ENCODE measurements around the gene FAM240A.
"Not testable (repeated sequence)": the region's sequence is repeated elsewhere in the genome, so short reads cannot be mapped to it uniquely, and the experiment has no call there.

The FAM240A gene

DNA sequence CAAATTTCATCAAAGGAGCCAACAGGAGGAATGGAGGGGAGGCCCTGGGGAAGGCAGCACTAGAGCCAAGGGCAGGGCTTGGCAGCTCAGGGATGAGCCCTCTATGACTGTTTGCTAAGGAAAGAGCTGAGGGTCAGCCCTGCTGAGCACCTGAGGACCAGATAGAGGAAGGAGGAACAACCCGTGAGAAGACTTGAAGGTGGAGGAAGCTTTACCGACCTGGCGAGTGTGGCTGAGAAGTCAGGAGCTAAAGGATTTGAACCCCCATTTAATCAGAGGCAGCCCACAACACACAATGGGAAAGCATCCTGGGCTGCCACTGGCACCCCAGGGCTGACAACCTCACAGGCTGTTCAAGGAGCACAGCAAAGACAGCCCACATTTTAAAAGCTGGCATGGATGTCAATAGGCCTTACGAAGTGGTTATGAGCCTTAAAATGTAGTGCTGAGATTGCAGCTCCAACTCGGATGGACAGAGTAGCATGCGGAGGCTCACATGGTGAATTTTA is 25.5 kb upstream of the FAM240A start:
- DNase-seq (ENCODE audit: low read depth) = no peak

DNA sequence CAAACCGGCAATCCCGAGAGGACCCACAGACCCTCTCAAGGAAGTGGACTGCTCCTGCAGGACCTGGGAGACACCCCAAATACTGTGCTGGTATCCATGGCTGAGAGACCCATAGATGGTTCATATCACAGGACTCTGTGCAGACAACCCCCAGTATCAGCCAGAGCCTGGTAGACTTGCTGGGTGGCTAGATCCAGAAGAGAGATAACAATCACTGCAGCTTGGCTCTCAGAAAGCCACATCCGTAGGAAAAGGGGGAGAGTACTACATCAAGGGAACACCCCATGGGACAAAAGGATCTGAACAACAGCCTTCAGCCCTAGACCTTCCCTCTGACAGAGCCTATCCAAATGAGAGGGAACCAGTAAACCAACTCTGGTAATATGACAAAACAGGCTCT is 25.1 kb upstream of the FAM240A start:
- DNase-seq (ENCODE audit: low read depth) = not testable (repeated sequence)

DNA sequence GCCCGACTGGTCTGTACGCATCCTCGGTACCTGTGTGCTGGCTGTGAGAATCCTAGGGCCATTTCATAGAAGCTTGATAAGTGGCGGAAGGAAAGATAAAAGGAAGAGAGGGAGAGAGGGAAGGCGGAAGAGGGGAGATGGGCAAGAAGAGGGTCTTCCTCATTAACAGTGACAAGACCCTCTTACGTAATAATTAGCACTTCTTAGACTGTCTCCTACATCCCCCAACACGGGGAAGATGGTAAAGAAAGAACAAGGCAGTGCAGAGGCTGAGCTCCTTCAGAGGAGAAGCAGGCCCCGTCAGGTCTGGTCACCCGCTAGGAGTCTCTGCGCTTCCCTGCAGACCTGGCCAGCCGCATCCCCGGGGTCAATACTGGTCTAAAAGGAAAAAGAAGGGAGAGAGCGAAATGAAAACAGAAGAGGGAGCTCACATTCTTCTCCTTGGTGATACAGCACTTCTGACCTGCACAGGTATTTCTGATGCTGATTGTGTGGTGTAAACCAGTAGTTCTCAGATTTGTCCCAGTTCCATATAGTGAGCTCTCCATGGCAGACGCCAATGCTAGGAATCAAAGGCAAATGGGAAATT is 19.0 kb upstream of the FAM240A start:
- no peak for DNase-seq (ENCODE audit: low read depth)

DNA sequence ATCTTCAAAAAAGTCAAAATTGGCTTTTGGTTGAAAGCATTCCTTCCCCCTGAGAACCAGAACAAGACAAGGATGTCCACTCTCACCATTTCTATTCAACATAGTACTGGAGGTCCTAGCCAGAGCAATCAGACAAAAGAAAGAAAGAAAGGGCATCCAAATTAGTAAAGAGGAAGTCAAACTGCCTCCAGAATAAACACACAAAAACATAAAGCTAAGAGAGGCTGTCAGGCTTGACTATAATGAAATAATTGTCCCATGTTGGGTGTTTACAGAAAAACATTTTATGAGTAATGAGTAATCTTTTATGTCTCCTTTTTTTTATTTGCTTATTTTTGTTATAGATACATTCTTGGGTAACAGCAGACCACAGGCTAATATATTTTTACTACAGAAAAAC is 18.3 kb upstream of the FAM240A start:
- DNase-seq (ENCODE audit: low read depth) = no peak

DNA sequence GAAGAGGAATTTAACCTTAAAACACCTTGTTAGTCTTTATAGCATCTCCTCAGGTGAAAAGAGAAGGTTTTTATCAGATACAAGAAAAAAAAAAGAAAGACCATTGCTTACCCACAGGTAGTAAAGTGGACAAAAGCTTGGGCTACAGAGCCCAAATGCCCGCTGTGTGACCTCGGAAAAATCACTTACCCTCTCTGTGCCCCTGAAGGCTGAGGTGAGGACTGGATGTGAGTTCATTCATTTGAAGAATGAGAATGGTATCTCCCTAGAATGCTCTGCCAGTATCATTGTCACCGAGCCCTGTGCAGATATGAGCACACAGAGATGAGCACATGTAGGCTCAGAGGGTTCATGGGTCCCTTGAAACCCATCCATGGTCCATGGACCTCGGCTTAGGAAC is 17.6 kb upstream of the FAM240A start:
- no peak for DNase-seq (ENCODE audit: low read depth)

DNA sequence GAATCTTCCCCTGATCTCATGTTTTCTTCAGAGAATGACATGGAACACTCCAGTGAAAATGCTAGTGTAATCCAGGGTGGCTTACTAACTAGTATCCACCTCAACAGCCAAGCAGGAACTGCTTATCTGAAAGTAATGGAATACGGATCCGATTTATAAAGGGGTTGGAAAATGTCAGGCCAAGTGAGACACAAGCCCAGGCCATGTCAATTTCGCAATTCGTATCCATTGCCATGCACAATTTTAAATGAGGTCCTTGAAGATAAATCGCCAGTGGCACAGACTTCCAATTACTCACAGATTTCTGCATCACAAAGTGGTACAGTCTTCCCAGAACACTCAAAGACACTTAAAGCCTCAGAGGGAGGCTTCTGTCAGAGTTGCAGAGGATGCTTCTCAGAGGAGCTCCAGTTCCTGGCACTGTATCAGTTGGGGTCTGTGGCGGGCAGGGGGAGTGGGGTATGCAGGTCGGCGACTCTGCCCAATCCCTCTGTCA is 16.5 kb upstream of the FAM240A start:
- DNase-seq (ENCODE audit: low read depth) = no peak

DNA sequence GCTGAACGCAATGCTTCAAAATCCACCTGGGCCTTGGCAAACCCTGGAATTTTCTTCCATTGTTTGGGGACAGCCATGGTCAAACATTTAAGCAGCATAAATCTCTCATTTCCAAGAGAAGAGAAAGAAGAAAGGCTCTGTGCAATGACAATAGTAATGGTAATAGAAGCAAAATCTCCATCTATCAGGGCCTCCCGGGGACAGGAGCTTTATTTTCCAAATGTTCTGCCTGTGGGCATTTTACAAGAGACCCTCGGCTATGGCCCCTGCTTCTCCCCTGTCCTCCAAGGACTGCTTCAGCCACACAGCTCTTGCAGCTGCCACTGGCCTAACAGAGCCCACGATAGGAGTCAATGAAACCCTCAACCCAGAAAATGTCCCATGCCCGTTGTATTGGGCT is 12.7 kb upstream of the FAM240A start:
- DNase-seq (ENCODE audit: low read depth) = no peak

DNA sequence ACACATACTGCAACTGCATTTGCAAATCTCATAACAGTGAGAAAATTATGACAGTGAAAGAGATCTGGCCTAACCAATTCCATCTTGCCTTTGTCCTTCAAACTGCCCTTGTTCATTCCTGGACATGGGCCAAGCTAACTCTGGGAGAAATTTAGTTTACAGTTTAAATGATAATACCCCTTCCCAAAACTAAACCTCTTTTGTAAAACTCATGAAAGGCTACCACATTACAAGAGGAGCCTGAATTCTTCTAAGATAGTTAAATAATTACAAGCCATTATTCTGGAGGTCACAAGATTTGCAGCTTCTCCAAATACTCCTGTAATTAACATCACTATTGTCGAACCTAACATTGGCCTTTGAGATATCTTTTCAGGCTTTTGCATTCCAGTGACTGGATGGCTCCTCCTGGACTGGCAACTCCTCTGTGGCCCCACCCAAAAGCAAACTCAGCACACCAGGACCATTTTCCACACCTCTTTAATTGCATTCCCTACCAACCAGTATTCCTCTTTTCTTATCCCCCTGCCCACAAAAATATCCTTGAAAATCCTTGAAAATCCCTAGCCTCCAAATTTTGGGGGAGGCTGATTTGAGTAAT is 8.8 kb upstream of the FAM240A start:
- no peak for DNase-seq (ENCODE audit: low read depth)

DNA sequence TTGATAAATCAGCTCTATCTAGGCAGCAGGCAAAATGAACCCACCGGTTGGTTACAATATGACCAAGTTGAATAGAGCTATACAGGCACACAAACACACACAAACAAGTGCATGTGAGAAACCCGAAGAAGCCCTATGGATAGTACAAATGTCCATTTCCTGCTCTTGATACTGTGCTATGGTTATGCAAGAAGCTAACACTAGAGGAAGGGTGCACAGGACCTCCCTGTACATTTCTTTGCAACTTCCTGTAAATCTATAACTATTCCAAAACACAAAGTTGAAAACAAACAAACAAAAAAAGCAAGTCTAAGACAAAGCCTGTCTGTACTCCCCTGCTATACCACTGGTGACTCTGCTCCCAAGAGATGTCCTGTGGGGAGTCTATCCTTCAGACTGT is 8.2 kb upstream of the FAM240A start:
- DNase-seq (ENCODE audit: low read depth) = no peak

DNA sequence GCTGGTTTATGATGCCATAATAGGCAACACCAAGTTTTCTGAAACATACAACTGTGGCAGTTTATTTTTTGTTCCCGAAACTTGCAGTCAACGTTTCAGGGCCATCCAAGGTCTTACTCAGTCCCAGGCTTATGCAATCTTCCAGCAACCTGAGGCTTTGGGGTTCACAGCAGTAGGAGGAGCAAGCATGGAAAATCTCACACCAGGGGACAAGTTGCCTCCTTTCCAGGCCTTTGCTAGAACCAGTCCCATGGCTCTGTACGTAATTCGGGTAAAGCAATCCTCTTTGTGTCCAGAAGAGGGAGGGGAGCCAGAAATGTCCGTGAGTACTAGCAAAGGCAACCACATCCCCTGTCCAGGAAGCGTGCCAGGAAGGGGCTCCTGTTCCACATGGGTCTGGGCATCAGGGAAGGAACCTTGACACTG is 4.7 kb upstream of the FAM240A start:
- DNase-seq (ENCODE audit: low read depth) = peak; percentile 11

DNA sequence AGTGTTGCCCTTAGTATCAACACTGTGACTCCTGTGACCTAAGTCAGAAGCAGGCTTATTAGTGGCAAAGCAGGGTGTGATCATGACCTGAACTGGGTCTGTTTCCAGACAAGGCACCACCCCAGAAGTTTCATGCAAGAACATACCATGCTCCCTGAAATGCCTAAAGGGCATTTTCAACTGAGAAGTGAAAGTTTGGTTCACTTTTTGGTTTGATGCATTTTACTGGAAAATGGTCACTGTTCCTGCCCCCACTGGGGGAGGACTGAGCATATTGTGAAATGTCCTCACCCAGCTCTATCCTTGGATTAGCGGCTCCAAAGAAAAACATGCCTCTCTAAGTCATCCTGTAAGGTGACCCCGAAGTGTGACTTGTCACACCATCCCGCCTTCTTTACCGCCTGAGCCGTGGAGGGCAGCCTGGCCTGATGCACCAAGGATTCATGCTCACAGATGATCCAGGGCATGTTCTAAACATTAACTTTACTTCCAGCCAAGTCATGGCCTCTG is 3.1 kb upstream of the FAM240A start:
- DNase-seq (ENCODE audit: low read depth) = peak; percentile 4

DNA sequence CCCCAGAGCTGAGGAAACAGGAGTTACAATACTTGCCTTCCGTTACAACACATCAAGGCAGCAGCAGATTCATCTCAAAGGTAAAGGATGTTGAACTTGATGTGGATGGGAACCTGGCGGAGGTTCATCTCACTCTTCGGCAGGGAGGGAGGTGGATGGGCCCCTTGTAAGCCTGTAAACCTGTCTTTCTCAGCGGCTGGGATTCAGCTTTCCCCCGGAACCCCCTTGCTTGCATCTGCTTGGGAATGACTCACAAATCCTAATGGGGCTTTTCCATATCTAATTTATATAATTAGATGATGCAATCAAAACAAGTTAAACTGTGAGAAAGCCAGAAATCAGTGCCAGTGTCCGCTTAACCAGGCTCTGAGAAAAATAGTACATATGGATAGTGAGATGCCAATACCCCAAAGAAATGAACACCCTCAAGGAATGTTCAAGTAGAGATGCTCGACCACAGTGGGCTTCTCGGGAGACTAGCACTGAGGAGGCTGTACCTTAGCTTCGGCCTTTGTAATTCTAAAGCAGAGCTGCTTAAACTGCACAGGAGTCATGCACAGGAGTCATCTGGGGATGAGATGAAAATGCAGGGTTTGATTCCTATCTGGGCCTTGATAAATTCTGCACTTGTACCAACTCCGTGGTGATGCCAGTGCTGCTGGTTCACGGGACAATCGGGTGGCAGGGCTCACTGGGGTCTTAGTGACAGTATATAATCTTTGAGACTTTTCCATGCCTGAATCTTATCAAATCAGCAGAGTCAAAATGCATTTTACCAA is 2.2 kb upstream of the FAM240A start:
- no peak for DNase-seq (ENCODE audit: low read depth)

DNA sequence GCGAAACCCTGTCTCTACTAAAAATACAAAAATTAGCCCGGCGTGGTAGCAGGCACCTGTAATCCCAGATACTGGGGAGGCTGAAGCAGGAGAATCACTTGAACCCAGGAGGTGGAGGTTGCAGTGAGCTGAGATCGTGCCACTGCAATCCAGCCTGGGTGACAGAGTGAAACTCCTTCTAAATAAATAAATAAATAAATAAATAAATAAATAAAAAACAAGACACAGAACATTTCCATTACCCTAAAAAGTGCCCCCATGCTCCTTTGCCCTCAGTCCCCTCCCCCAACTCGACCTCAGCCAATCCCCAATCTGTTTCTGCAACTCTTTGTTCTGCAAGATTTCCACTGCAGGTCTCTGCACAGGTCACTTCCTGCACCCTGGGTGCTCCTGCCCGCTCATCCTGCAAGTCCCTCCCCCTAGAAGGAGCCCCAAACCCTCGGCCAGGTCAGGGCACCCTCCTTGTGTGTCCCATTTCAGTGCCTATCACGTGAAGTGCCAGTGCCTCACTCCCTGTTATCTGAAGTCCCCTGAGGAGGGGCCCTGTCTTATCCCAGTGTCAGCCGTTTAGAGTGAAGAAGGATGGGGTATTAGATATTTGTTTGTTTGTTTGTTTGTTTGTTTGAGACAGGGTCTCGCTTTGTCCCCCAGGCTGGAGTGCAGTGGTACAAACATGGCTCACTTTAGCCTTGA is 1.1 kb downstream of the FAM240A start:
- DNase-seq (ENCODE audit: low read depth) = no peak

DNA sequence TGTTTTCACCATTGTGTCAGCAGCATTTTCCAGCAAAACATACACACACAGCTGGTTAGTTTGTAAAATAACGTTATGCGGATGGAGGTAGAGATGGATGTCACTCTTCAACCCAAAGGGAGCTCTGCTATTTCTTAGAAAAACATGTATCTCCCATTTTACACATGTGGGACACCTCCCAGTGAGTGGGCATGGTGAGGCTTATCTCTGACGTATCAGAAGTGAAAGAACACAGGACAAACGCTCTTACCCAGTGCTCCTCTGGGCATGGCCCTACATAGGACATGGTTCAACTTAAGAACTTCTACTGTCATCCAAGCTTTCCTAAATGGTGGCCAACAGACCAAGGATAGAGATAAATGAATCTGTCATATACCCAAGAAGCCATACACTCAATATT is 2.1 kb downstream of the FAM240A start:
- no peak for DNase-seq (ENCODE audit: low read depth)

DNA sequence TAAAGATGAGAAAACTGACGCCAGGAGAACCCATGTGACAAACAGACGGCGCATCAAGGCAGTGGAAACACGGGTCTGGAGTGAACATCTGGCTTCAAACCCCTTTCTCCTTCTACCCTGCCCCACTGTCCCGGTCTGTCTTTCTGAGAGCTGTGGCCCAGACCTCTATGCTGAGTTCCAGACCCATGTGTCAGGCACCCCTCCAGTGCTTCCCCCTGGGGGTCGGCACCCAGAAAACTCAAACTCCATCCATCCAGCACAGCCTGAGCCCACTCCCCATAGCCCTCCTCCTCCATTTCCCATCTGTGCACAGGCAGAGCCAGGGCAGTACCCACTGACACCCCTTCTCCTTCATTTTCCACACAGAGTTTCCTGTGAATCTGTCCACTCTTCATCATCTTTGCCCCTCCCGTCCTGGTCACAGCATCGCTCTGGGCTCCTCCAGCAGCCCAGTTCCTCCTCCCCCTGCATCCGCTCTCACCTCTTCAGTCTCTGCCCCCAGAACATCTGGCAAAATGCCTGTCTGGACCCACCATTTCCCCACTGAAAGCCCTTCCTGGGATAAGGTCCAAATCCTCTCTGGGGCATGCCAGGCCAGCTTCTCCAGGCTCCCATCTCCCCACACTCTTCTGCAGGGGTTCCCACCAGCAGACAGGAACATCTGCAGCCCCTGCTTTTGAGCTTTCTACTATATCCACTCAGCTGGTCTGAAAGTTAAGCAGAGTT is 2.9 kb downstream of the FAM240A start:
- DNase-seq (ENCODE audit: low read depth) = no peak

DNA sequence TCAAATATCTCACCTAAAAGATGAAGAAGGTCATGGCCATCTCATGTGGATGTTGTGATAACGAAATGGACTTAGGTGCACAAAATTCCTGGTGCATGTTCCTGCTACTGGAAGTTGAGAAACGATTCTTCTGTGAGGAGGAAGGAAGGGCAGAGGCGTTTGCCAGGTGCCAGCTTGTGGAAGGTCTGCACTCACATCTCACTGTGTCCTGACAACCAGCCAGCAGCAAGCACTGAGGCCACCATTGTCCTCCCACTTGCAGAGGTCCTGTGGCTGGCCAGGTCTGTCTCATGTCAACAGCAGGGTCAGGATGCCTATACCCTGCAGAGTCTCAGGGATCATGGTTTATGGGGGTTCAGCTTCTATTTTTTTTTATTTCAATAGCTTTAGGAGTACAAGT is 3.7 kb downstream of the FAM240A start:
- DNase-seq (ENCODE audit: low read depth) = no peak

DNA sequence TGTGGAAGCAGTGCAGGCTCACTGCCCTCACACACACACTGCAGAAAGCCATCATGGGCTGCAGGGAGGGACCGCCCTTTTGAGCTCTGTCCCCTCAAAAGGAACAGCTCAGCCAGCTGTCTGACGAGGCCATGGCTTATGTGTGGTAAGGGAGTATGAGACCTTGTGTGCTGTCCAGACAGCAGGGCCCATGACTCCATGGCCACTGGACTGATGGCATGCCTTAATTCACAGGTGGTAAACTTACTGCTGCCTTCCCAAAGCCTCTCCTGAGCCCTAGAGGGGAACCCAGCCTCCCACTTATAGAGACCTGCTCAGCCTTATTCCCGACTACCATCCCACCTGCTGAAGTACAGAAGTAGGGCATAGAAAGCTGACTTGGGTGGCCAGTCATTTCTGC is 5.6 kb downstream of the FAM240A start:
- no peak for DNase-seq (ENCODE audit: low read depth)

DNA sequence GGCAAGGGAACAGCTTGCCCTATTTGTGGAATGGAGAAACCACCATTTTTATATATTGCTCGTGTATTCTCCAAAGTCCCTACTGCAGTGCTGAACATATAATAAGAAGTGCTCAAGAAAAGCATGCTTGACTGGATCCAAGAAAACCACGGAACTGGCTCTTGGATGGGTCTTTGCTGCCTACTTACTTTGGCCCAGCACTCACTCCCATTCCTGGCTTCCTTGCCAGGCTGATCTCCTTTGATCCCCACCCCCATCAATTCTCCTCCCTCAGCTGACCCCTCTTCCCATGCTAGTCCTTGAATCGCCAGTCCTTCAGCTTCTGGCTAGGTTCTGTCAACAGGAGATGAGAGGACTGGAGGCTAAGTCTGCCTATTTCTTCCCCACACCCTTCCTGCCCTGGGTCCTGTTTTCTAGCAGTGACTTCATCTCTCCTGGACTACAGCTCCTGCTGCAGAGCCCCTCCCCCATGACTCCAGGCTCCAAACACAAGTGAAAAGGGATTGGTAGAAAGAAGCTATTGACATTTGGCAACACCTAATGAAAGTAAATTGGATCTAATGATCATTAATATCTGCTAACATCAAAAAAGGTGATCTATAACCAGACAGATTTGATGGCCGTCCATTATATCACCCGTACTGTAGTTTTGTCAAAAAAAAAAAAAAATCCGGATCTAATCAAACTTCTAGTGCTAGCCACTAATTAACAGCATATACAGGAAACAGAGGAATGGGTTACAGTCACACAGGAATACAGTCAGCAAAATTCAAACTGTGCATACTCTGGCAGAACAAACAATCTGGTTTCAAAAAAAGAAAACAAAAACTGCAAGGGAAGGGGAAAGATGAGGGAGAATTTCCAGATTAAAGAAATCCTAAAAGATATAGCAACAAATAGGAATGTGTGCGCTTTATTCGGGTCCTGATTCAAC is 7.8 kb downstream of the FAM240A start:
- no peak for DNase-seq (ENCODE audit: low read depth)

DNA sequence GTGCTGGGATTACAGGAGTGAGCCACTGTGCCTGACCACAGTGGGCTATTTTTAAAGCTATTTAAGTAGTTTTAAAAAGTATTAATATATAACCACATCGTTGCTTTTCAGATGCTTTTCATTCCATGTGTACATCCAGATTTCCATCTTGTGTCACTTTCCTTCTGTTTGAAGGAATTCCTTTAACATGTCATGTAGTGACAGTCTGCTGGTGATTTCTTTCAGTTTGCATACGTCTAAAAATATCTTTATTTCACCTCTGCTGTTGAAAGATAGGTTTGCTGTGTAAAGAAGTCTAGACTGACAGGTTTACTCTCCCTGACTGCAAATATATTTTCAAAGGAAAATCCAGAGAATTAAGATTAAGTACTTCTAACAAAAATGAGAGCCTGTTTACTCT is 12.2 kb downstream of the FAM240A start:
- DNase-seq (ENCODE audit: low read depth) = no peak

DNA sequence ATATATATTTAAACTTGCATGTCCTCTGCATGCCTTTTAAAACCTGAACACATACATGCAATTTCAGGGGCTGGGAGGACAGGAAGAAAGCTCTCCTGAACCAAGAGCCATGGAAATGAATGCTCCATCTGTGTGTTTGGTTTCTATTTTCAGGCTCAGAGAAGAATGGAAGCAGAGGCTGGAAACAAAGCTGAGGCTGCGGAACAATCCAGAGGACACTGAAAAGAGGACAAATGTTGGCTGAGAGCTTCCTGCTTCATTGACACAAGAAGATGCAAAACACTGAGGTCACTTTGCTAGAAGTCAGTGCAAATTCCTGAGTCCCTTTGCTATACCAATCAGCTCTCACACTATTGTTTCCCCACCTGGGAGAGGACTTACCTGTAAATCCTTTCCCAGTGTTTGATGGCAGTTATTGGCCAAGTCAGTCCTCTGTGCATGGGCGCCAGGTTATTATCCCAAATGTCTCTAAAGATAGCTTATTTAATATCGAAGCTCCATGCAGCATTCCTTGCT is 12.7 kb downstream of the FAM240A start:
- no peak for DNase-seq (ENCODE audit: low read depth)

All from iris pigment epithelial cell (primary cell).